Activated CD8-positive, alpha-beta memory T cell treated with anti-CD3 and anti-CD28 coated beads, Interleukin-2, amount 50 U/mL, for 48 hours (primary cell): Measurements from ENCODE around the gene TFF1.

ENCODE experiments used
- DNase-seq: peaks from one replicate; pipeline ENCODE4 v3.0.0-alpha.2; 2020

Gene TFF1

GRCh38 chr21:42358937-42359336 is 7.4 kb downstream of the TFF1 start:
- DNase-seq: no peak

- no peak for DNase-seq
Measured at GRCh38 chr21:42358261-42358660, 8.1 kb downstream of the TFF1 start.

DNA sequence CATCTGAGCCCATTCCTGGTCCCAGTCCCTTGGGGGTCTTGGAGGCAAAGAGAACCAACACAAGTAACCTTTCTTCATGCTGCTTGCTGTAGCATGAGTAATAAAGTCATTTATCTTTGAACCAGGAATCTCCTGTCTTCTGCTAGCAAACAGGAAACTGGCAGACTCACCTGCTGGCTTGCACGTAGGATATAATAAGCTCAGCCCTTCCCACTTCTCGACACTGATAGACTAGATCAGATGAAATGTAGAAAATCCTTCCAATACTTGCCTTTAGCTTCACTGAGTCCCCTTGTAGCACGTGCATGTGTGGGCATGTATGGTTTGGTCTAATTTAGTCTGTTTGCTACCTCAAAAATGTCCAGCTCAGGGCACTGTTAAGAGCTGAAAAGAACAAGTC is 9.0 kb downstream of the TFF1 start:
- no peak for DNase-seq

DNA sequence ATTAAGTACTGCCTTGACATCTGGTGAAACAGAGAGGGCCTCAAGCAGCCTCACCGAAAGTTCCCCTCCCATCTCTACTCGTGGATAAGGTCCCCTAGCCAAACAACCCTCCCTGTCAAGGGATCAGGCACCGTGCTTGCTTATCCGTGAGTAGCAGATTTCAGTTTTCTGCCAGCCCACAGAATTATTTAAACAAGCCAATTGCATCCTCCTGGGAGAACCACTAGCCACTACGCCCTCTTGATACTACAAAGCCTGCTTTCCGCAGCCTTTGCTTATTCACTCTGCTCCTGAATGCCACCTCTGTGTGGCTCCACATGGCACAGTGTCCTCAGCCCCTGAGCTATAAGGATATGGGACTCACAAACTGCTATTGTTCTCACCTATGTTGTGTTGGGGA is 9.7 kb downstream of the TFF1 start:
- no peak for DNase-seq

DNA sequence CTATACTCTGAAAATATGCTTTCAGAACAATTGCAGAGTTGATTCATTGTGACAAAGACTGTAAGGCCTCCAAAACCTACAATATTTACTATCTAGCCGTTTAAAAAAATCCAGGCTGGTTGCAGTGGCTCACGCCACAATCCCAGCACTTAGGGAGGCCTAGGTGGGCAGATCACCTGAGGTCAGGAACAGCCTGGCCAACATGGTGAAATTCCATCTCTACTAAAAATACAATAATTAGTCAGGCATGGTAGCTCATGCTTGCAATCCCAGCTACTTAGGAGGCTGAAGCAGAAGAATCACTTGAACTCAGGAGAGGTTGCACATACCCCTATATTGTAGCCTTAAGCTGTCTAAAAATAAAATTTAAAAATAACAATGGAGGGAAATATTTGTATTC is 10.3 kb downstream of the TFF1 start:
- DNase-seq: no peak

DNA sequence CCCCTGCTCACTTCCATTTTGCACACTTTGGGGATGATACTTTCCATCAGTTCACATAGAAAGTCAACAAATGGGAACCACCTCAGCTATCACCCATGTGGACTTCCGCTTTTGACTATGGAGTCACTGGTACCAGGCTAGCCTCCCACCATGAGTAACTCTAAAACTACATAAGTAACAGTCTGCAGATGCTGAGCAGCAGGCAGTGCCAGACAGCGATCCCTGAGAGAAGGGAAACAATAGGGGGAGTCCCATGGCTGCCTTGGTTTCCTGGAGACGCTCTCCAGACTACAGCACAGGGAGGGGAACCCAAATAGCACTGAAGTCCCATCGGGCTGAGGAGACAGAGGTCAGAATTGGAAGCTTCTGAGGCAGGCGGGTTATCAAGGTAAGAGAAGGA is 12.7 kb downstream of the TFF1 start:
- no peak for DNase-seq

GRCh38 chr21:42352441-42353095 is 13.8 kb downstream of the TFF1 start:
- DNase-seq: peak; percentile 40

GRCh38 chr21:42351626-42352440 is 14.5 kb downstream of the TFF1 start:
- DNase-seq: peak; percentile 25

DNA sequence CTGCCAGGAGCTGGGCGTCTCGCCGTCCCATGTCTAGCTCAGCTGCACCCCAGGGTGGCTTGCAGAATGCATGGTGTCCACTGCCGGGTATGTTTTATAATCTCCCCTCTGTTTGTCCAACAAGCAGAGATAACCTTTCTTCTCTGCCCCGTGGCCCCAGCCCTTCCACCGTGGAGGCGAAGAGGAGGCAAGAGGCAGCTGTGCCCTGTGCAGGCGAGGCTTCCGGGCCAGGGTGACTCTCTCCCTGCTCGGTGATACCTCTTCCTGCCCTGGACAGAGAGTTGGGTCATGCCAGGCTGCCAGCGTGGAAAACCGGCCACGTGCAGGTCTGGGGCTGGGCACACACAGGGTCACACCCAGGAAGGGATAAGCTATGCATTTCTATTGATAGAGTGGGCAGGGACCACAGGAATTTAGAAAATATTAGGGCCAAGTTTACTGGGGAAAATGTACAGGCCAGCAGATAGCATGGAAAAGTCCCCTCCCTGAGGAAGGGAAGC is 15.4 kb downstream of the TFF1 start, which contains the start of gene TFF2:
Gene TFF2, minus strand, starts transcription at position 68 of the 500 bp plus-strand sequence. Its CDS starts 37 bp downstream, at position 31.
- peak; percentile 48 for DNase-seq

DNA sequence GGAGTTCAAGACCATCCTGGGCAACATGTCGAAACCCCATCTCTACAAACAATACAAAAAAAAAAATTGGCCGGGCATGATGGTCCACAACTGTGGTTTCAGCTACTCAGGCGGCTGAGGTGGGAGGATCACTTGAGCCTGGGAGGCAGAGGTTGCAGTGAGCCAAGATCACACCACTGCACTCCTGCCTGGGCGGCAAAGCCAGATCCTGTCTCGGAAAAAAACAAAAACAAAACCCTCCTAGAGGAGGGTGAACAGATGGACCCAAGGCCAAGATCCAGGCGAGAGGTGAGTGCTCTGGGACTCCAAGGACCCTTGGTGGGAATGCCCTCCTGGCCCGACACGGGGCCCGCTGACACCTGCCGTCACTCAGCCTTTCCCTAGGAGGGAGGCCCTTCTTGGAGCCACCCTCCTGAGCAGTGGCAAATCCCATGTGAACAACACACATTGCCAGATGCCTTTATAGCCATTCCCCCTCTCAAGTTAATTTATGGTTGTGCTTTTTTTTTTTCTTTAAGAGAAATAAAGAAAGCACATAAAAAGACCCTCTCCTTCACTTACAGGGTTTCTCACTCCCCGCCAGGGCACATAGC is 15.9 kb downstream of the TFF1 start:
- DNase-seq: peak; percentile 38

GRCh38 chr21:42349420-42350317 is 16.7 kb downstream of the TFF1 start:
- peak; percentile 26 for DNase-seq

GRCh38 chr21:42348762-42349161 is 17.6 kb downstream of the TFF1 start:
- DNase-seq: no peak

- DNase-seq: peak; percentile 39
Measured at GRCh38 chr21:42347601-42348327, 18.6 kb downstream of the TFF1 start.

- peak; percentile 34 for DNase-seq
Measured at GRCh38 chr21:42346866-42347600, 19.3 kb downstream of the TFF1 start.

GRCh38 chr21:42346441-42346840 is 19.9 kb downstream of the TFF1 start:
- DNase-seq: no peak

- no peak for DNase-seq
Measured at GRCh38 chr21:42344631-42345030, 21.7 kb downstream of the TFF1 start.

GRCh38 chr21:42343963-42344510 is 22.3 kb downstream of the TFF1 start:
- peak; percentile 10 for DNase-seq

DNA sequence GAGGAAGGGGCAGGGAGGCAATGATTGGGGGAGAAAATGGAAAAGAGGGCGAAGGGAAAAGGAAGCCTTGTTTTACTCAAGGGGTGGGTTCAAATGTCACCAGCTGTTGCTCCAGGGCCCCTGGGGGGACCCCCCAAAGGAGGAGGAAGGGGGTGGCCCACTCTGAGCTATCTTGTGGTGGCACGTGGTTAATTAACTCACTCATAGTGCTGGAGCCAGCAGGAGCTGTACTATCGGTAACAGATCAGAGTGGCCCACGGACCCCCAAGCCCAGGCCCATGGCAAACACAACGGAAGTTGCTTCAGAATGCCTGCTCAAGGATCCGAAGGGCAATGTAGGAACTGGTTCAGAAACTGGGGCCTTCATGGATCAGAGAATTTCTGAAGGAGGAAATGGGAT is 22.8 kb downstream of the TFF1 start:
- DNase-seq: peak; percentile 43

DNA sequence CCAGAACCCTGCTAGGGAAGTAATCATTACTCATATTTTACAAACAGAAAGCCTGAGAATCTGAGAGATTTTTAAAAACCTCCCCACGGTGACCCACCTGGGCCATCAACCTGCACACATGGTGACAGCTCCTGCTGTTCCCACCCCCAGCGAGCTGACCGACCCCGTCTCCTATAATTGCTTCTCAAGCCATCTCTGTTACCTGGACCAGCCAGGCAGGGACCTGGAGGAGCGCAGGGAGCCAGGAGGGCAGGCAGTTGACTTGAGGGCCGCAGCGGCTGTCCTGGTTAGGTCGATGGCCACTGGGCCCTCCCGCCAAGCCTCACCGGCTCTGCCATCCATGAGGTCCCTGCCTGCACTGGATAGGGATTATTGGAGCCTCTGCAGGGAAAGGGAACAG is 23.2 kb downstream of the TFF1 start:
- peak; percentile 41 for DNase-seq

GRCh38 chr21:42341776-42342542 is 24.4 kb downstream of the TFF1 start:
- peak; percentile 34 for DNase-seq
